ENCODE results near the gene PRF1. TPM values are rescaled to one million over a fixed set of nuclear protein-coding genes. Genes with fewer than 3 reads are reported as not detected.
A peak's percentile ranks its signal among the peaks of the same experiment; 100 is the strongest.
"Not testable (repeated sequence)": the region's sequence is repeated elsewhere in the genome, so short reads cannot be mapped to it uniquely, and the experiment has no call there.

PRF1 gene
- total RNA-seq, 1 donor from 2014 or later, result not detected

DNA sequence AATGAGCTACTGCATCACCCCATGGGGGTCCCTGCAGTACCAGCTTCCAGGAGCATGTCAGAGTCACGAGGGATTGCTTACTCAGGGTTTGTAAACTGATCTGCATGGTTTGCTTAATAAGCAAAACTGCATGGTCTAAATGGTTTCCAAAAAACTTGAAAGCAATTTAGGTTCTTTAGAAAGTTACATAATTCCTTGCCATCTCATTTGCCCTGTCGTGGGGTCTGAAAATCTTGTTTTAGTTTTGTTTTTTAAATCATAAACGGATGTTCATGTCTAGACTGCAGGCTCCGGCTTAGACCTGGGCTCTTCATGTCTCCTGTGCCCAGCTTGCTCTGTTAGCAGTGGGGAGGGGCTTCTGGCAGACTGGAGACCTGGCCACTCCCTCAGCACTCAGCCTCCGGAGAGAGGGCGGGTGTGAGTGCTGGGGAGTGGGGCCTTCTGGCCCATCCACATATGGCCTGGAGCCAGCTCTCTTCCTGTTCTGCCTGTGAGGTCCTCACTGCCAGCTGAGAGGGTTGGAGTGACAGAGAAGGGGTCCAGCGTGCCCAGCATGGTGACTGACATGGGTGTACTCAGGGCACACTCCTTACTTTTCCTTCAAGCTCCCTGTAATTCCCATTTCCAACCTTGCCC, 17.5 kb downstream of the PRF1 start:
- no peak for DNase-seq (ENCODE audit: extremely low spot score, unreplicated experiment)
- H3K27ac Mint-ChIP-seq (ENCODE audit: unreplicated experiment), result peak overlapping the region; percentile 34
- H3K36me3 Mint-ChIP-seq (ENCODE audit: unreplicated experiment), result no peaks in the 10 kb centered on the region
- no peaks in the 10 kb centered on the region for H3K9me3 Mint-ChIP-seq (ENCODE audit: unreplicated experiment)
- H3K4me3 Mint-ChIP-seq (ENCODE audit: unreplicated experiment), result no peak overlapping the region
- peaks cover 19% of the 10 kb centered on the region for H3K4me1 Mint-ChIP-seq (ENCODE audit: unreplicated experiment)
- H3K27me3 Mint-ChIP-seq (ENCODE audit: unreplicated experiment), result peaks cover 32% of the 10 kb centered on the region
- TF ChIP-seq, protein P1, sequence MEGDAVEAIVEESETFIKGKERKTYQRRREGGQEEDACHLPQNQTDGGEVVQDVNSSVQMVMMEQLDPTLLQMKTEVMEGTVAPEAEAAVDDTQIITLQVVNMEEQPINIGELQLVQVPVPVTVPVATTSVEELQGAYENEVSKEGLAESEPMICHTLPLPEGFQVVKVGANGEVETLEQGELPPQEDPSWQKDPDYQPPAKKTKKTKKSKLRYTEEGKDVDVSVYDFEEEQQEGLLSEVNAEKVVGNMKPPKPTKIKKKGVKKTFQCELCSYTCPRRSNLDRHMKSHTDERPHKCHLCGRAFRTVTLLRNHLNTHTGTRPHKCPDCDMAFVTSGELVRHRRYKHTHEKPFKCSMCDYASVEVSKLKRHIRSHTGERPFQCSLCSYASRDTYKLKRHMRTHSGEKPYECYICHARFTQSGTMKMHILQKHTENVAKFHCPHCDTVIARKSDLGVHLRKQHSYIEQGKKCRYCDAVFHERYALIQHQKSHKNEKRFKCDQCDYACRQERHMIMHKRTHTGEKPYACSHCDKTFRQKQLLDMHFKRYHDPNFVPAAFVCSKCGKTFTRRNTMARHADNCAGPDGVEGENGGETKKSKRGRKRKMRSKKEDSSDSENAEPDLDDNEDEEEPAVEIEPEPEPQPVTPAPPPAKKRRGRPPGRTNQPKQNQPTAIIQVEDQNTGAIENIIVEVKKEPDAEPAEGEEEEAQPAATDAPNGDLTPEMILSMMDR (IDR thresholded peaks at IDR 0.05), result no peak

DNA sequence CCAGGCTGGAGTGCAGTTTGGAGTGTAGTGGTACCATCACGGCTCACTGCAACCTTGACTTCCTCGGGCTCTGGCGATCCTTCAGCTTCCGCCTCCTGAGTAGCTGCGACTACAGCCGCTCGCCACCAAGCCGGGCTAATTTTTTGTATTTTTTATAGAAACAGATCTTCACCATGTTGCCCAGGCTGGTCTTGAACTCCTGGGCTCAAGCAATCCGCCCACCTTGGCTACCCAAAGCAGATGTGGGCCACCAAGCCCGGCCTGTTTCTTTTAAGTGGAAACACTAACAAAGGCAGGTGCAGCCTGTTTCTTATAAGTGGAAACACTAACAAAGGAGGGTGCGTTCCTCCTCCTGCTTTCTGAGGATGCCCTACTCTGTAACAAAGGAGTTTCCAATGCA, 18.2 kb downstream of the PRF1 start:
- Mint-ChIP-seq H3K27me3 (ENCODE audit: unreplicated experiment) (peaks cover 25% of the 10 kb centered on the region), H3K4me3 (ENCODE audit: unreplicated experiment) (no peak overlapping the region), H3K4me1 (ENCODE audit: unreplicated experiment) (peaks cover 19% of the 10 kb centered on the region), H3K36me3 (ENCODE audit: unreplicated experiment) (no peaks in the 10 kb centered on the region), H3K27ac (ENCODE audit: unreplicated experiment) (no peak overlapping the region), H3K9me3 (ENCODE audit: unreplicated experiment) (no peaks in the 10 kb centered on the region)
- no peak for DNase-seq (ENCODE audit: extremely low spot score, unreplicated experiment)
- TF ChIP-seq, protein P1 (IDR thresholded peaks at IDR 0.05), result no peak

DNA sequence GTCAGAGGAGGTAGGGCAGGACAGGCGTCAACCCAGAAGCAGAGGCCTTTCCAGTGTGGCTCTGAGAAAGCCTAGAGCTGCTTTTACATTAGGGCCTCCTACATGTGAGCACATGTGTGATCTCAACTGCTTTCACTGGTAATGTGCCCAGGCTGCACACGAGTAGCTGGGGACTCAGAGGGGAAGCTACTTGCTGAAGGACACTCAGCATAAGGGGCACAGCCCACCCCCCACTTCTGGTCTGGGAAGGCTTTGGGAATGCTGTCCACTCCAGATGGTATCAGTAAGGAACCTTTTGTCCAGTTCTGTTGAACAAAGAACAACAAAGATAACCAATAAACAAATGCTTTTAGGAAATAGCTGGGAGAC, 18.9 kb downstream of the PRF1 start:
- H3K4me3 Mint-ChIP-seq (ENCODE audit: unreplicated experiment), result no peak overlapping the region
- H3K9me3 Mint-ChIP-seq (ENCODE audit: unreplicated experiment), result no peaks in the 10 kb centered on the region
- H3K27ac Mint-ChIP-seq (ENCODE audit: unreplicated experiment), result no peak overlapping the region
- TF ChIP-seq, protein P1 (IDR thresholded peaks at IDR 0.05), result no peak
- peaks cover 19% of the 10 kb centered on the region for H3K4me1 Mint-ChIP-seq (ENCODE audit: unreplicated experiment)
- H3K36me3 Mint-ChIP-seq (ENCODE audit: unreplicated experiment), result no peaks in the 10 kb centered on the region
- H3K27me3 Mint-ChIP-seq (ENCODE audit: unreplicated experiment), result peaks cover 18% of the 10 kb centered on the region
- no peak for DNase-seq (ENCODE audit: extremely low spot score, unreplicated experiment)

DNA sequence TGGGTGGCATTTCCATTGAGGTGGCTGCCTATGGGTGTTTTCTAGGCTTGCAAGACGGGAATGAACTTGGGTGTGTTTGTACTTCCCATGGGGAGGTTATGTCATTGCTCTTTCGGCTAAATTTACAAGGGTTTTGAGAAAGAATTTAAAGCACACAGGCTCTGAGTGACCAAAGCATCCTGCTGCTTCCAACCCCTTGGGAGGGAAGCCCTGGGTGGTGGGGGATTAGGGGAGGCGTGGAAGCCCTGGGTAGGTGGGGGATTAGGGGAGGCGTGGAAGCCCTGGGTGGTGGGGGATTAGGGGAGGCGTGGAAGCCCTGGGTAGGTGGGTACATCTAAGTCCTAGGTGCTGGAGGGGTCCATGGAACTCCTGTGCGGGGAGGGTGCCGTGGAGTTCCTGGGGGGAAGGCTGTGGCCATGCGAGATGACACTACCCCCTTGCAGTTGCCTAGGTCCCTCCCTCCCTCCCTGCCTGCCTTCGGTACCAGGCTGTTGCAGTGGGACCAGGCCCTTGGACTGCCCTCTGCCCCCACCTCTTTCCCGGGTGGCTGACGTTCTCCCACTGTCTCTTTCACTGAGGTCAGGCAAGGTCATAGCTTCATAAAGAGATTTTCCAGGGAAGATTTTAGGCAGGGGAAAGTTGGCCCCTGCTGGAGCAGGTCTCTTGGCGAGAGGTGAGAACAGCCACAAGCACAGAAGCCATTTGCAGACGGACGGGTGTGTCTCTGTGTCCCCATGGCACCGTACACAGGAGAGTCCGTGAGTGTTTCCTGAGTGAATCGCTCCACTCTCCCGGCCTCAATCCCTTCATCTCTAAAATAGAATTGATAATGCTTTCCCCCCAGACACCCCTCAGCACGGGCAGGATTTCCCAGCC, 19.5 kb downstream of the PRF1 start:
- peaks cover 12% of the 10 kb centered on the region for H3K27me3 Mint-ChIP-seq (ENCODE audit: unreplicated experiment)
- TF ChIP-seq, protein P1 (IDR thresholded peaks at IDR 0.05), result no peak
- no peaks in the 10 kb centered on the region for H3K9me3 Mint-ChIP-seq (ENCODE audit: unreplicated experiment)
- no peak overlapping the region for H3K4me3 Mint-ChIP-seq (ENCODE audit: unreplicated experiment)
- no peak for DNase-seq (ENCODE audit: extremely low spot score, unreplicated experiment)
- no peak overlapping the region for H3K27ac Mint-ChIP-seq (ENCODE audit: unreplicated experiment)
- H3K4me1 Mint-ChIP-seq (ENCODE audit: unreplicated experiment), result peaks cover 20% of the 10 kb centered on the region
- no peaks in the 10 kb centered on the region for H3K36me3 Mint-ChIP-seq (ENCODE audit: unreplicated experiment)

DNA sequence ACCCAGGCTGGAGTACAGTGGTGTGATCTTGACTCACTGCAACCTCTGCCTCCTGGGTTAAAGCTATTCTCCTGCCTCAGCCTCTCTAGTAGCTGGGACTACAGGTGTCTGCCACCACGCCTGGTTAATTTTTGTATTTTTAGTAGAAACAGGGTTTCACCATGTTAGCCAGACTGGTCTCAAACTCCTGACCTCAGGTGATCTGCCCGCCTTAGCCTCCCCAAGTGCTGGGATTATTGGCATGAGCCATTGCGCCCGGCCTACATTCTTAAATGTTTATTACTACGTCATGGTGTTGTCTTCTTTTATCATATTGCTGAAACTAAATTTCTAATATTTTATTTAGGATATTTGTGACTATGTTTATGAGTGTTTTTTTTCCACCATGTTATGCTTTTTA, 21.4 kb downstream of the PRF1 start:
- not testable (repeated sequence) for H3K27me3 Mint-ChIP-seq (ENCODE audit: unreplicated experiment); H3K4me3 Mint-ChIP-seq (ENCODE audit: unreplicated experiment); H3K27ac Mint-ChIP-seq (ENCODE audit: unreplicated experiment); DNase-seq (ENCODE audit: extremely low spot score, unreplicated experiment); H3K36me3 Mint-ChIP-seq (ENCODE audit: unreplicated experiment); H3K9me3 Mint-ChIP-seq (ENCODE audit: unreplicated experiment)
- H3K4me1 Mint-ChIP-seq (ENCODE audit: unreplicated experiment), result peaks cover 33% of the 10 kb centered on the region
